ENCODE results near the gene MAPT. TPM values are rescaled to one million over a fixed set of nuclear protein-coding genes. Genes with fewer than 3 reads are reported as not detected.

Gene MAPT
- total RNA-seq, 1 experiment from 2014 or later: 37.5 TPM

- Histone ChIP-seq H3K9me2 (ENCODE audit: insufficient read depth) (no peaks in the 10 kb centered on the region), H3K9me3 (ENCODE audit: control insufficient read depth in 1 of 2, insufficient read depth in 1 of 2, low read depth in 1 of 2, low read length in 2 of 2) (no peaks in the 10 kb centered on the region), H3K4me1 (ENCODE audit: control insufficient read depth in 1 of 2, insufficient read depth in 2 of 2, low read length in 2 of 2) (peaks cover 3 to 6% of the 10 kb centered on the region in 2 experiments; a peak in 3 of 4 replicates), H2AFZ (ENCODE audit: low read depth, low read length, poor library complexity, severe bottlenecking) (no peak overlapping the region), H4K20me1 (ENCODE audit: insufficient read depth) (no peaks in the 10 kb centered on the region), H3K79me2 (ENCODE audit: insufficient read depth, low read length) (no peaks in the 10 kb centered on the region), H3K4me3 (replicated peaks in 1 of 2; ENCODE audit: low read depth in 1 of 2, low read length in 2 of 2) (no peak overlapping the region), H3K9ac (ENCODE audit: low read length) (no peak overlapping the region), H3K4me2 (ENCODE audit: low read length) (no peak overlapping the region), H3K36me3 (ENCODE audit: control insufficient read depth in 1 of 2, insufficient read depth in 2 of 2, low read length in 2 of 2) (no peaks in the 10 kb centered on the region), H3K27ac (ENCODE audit: low read depth, low read length) (no peak overlapping the region), H3K27me3 (ENCODE audit: insufficient read depth, low read length) (no peaks in the 10 kb centered on the region)
- no peak for ATAC-seq
- BruUV-seq (replicated peaks): no TSS peak
- TF ChIP-seq MAX (IDR thresholded peaks at IDR 0.05): no peak
- DNase-seq (ENCODE audit: low read depth, low spot score): no peak
- CTCF ChIA-PET: no interaction called here
- POLR2A ChIA-PET: no interaction called here
- intact Hi-C loops (cut with micrococcal nuclease): no loop called here
- RAD21 ChIA-PET (ENCODE audit: low non-redundant PET in 1 of 2, low total read pairs in 2 of 2, uncharacterized antibody in 2 of 2, unreplicated experiment in 2 of 2): no interaction called here
Observed at GRCh38 chr17:45924332-45924820, 30.0 kb downstream of the MAPT start.

- TF ChIP-seq CBX3 (IDR thresholded peaks at IDR 0.05; ENCODE audit: low read depth): no peak
- TF ChIP-seq POLR2A (IDR thresholded peaks at IDR 0.05; ENCODE audit: borderline replicate concordance, extremely low read depth, insufficient read depth, insufficient read length): no peak
- no peak for TF ChIP-seq ATF3 (IDR thresholded peaks at IDR 0.05)
- TF ChIP-seq EGR1 (IDR thresholded peaks at IDR 0.05; ENCODE audit: low read depth): no peak
- no peak for TF ChIP-seq ZFX (IDR thresholded peaks at IDR 0.05)
- TF ChIP-seq FOSL1 (IDR thresholded peaks at IDR 0.05; ENCODE audit: low read depth): no peak
- TF ChIP-seq ELF1 (IDR thresholded peaks at IDR 0.05; ENCODE audit: borderline replicate concordance, low read depth): no peak
- TF ChIP-seq CTCF (IDR thresholded peaks at IDR 0.05 in 2 of 3, conservative IDR thresholded peaks at IDR 0.05 in 1 of 3; ENCODE audit: borderline replicate concordance in 1 of 3, insufficient read depth in 1 of 3, low read depth in 2 of 3, low read length in 2 of 3): no peak
- Histone ChIP-seq H3K27ac (ENCODE audit: low read depth, low read length) (no peak overlapping the region), H3K36me3 (ENCODE audit: control insufficient read depth in 1 of 2, insufficient read depth in 2 of 2, low read length in 2 of 2) (no peaks in the 10 kb centered on the region), H3K9ac (ENCODE audit: low read length) (no peak overlapping the region), H3K27me3 (ENCODE audit: insufficient read depth, low read length) (no peaks in the 10 kb centered on the region), H3K79me2 (ENCODE audit: insufficient read depth, low read length) (no peaks in the 10 kb centered on the region), H3K4me3 (replicated peaks in 1 of 2; ENCODE audit: low read depth in 1 of 2, low read length in 2 of 2) (no peak overlapping the region), H3K9me3 (ENCODE audit: control insufficient read depth in 1 of 2, insufficient read depth in 1 of 2, low read depth in 1 of 2, low read length in 2 of 2) (no peaks in the 10 kb centered on the region), H3K9me2 (ENCODE audit: insufficient read depth) (no peaks in the 10 kb centered on the region), H3K4me1 (ENCODE audit: control insufficient read depth in 1 of 2, insufficient read depth in 2 of 2, low read length in 2 of 2) (peaks cover 3 to 6% of the 10 kb centered on the region in 2 experiments; a peak in 3 of 4 replicates), H3K4me2 (ENCODE audit: low read length) (no peak overlapping the region), H4K20me1 (ENCODE audit: insufficient read depth) (no peaks in the 10 kb centered on the region), H2AFZ (ENCODE audit: low read depth, low read length, poor library complexity, severe bottlenecking) (no peak overlapping the region)
- BruUV-seq (replicated peaks): no TSS peak
- no peak for DNase-seq (ENCODE audit: low read depth, low spot score)
- CTCF ChIA-PET: no interaction called here
- intact Hi-C loops (cut with micrococcal nuclease): no loop called here
- no peak for ATAC-seq
- POLR2A ChIA-PET: no interaction called here
- RAD21 ChIA-PET (ENCODE audit: low non-redundant PET in 1 of 2, low total read pairs in 2 of 2, uncharacterized antibody in 2 of 2, unreplicated experiment in 2 of 2): no interaction called here
Observed at GRCh38 chr17:45925311-45925710, 31.0 kb downstream of the MAPT start.

Data from HCT116 (cell line).